Sciatic nerve (tissue), 2 donors: Measurements from ENCODE around the gene SERF1A. TPM values are rescaled to one million over a fixed set of nuclear protein-coding genes. Genes with fewer than 3 reads are reported as not detected.
"Not testable (repeated sequence)": the region's sequence is repeated elsewhere in the genome, so short reads cannot be mapped to it uniquely, and the experiment has no call there.

Experiments used
- ATAC-seq: fragments of 200-7000 bp; cut with Tn5 transposase; one replicate; pipeline ENCODE4 v1.9.1; 2020; ENCODE audit warnings: mild to moderate bottlenecking, moderate library complexity
- DNase-seq: peaks from one replicate; pipeline ENCODE4 v3.0.0-alpha.2; 2020; ENCODE audit warnings: low spot score
- intact Hi-C: fragments of 100-400 bp; cut with DNase I; formaldehyde crosslinking; loops from one replicate; pipeline ENCODE4 v1.14.2; 2022
- total RNA-seq: library from RNA; stranded (reverse); fragmentation: NEBNext Ultra II Directional; extraction: Animal tissue kit (Norgen Biotek cat#: 25700); gene quantifications from one replicate; pipeline ENCODE4 v1.2.1, GENCODE V29; 2021
- donor health status: DM: no; HTN: no; CAD: no.
- donor health status: DM: no; HTN: no; CAD: no.

The SERF1A gene
- 7.8 TPM for total RNA-seq

DNA sequence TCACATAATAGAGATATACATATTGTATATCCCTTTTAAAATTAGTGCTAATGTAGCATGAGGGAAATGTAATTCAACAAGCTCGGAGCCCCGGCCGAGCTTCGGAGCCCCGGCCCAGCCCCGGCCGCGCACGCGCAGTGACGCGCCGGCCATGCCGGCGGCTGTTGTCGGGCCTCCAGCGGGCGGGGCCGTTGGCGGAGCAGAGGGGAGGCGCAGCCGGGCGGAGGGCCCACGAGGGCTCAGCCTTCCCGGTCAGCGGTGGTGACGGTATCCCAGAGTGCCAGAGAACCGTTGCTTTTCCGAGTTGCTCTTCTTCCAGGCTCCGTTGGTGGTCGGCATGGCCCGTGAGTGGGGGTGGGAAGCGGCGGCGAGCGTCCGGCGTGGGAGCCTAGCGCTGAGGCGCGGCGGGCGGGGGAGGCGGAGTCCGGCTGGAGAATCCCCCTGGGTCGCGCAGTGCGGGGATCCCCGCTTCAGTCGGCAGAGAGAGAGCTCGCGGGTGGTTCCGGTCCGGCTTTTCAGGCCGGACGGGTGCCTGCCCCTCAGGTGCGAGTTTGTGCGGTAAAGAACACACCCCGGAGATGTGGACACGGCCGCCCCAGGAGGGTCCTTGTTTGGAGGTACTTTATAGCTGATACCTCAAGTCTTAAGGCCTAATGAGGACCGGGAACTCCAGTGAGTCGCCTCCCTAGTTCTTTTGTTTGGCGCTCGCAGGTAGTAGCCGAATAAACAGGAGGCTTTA lies at the start of gene SERF1A:
SERF1A (plus strand) TSS at position 137 of the 739 bp plus-strand sequence; CDS start at position 338, 201 bp downstream.
- DNase-seq, intact Hi-C loops: not testable (repeated sequence)
- peak; percentile 98 for ATAC-seq

- intact Hi-C loops, ATAC-seq, DNase-seq: not testable (repeated sequence)
These were observed 33.7 kb upstream of the SERF1A start for GRCh38 chr5:70866778-70867177.

DNA sequence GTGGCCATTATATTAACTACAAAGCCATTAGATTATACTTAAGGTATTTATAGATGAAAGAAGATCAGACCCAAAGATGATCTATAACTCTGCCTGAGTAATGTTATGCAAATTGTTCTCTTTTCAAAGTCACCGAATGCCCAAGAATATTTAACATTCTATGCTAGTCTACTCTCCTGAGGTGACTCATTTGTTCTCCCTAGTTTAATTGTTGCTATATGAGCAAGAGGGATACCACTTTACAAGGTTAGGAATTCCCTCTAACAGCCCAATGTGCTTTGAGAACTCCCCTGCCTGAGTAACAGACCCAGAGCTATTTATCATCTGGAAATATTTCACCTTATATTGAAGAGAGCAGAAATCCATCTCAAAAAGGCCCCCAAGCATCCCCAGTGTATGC lies 29.8 kb upstream of the SERF1A start:
- intact Hi-C loops, ATAC-seq, DNase-seq: not testable (repeated sequence)

GRCh38 chr5:70896076-70896475 lies 4.4 kb upstream of the SERF1A start:
- ATAC-seq, intact Hi-C loops, DNase-seq: not testable (repeated sequence)

DNA sequence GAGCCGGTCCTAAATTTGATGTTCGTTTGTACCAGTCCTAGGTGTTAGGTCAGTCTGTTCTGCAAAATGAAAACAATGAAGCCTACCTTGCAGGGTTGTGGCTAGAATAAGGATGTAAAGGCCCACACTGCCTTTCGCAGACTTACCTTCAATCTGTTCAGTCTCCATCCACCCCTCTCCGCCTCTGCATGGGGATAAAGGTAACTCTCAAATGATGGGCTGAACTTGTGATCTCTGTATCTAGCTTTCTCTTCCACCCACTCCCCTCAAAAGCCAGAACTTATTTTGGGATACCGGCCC lies 753 bp downstream of the SERF1A start:
- DNase-seq, intact Hi-C loops: not testable (repeated sequence)
- peak; percentile 40 for ATAC-seq

GRCh38 chr5:70906624-70907023 lies 6.2 kb downstream of the SERF1A start:
- ATAC-seq, DNase-seq, intact Hi-C loops: not testable (repeated sequence)

DNA sequence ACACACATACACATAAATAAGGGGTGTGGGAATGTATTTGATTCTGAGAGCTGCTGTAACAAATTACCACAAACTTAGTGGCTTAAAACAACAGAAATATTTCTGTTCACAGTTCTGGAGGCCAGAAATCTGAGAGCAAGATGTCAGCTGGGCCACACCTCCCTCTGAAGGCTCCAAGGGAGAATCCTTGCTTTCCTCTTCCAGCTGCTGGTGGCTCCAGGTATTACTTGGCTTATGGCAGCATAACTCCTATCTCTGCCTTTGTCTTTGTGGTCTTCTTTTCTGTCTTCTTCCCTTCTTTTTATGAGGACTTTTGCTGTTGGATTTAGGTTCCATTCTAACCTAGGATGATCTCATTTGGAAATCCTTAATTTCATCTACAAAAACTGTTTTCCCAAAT lies 16.4 kb downstream of the SERF1A start:
- ATAC-seq, intact Hi-C loops, DNase-seq: not testable (repeated sequence)

DNA sequence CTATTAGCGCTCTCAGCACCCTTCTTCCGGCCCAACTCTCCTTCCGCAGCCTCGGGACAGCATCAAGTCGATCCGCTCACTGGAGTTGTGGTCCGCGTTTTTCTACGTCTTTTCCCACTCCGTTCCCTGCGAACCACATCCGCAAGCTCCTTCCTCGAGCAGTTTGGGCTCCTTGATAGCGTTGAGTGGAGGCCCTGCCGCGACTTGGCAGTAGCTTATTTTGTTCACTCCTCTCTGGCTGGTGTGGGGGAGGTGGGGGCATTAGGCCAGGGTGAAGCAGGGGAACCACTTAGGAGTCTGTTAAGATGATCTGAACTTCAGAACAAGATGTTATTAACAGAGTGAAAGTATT lies 24.7 kb downstream of the SERF1A start:
- intact Hi-C loops, DNase-seq: not testable (repeated sequence)
- peak; percentile 31 for ATAC-seq

GRCh38 chr5:70931709-70932368 lies 31.4 kb downstream of the SERF1A start:
- ATAC-seq, DNase-seq, intact Hi-C loops: not testable (repeated sequence)

DNA sequence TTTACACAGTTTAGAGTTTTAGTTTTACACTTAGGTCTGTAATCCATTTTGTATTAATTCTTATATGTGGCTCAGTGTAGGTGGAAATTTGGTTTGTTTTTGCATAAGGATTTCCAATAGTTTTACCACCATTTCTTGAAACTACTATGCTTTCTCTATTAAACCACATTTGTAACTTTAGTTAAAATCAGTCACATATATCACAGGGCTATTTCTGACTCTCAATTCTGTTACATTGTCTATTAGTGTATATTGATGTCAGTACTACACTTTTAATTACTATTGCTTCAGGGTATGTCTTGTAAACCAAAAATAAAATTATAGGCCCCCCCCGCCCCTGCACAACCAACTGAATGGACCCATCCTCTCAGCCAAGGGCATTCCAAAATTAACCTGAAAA lies 32.1 kb downstream of the SERF1A start:
- DNase-seq, ATAC-seq, intact Hi-C loops: not testable (repeated sequence)

DNA sequence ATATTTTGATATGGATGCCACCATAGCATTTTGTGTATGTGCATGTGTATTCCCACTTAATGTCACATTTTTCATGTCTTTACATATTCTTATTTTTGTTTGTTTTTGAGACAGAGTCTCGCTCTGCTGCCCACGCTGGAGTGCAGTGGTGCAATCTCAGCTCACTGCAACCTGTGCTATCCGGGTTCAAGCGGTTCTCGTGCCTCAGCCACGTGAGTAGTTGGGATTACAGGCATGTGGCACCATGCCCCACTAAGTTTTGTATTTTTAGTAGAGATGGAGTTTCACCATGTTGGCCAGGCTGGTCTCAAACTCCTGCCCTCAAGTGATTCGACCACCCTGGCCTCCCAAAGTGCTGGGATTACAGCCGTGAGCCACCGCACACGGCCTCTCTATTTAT lies 52.6 kb downstream of the SERF1A start:
- DNase-seq, intact Hi-C loops, ATAC-seq: not testable (repeated sequence)

Other genes starting within 250 kb of the SERF1A start
- 25.7 TPM for gene SMN1, start 24.4 kb downstream of the SERF1A start, total RNA-seq
- 63.1 TPM for gene NAIP, start 124.7 kb downstream of the SERF1A start, total RNA-seq
- gene GTF2H2, start 167.0 kb downstream of the SERF1A start, total RNA-seq = 22.6 TPM